ENCODE results near the gene NID1.
"Not testable (repeated sequence)": the region's sequence is repeated elsewhere in the genome, so short reads cannot be mapped to it uniquely, and the experiment has no call there.

The NID1 gene

GRCh38 chr1:236010443-236010842 is 54.4 kb downstream of the NID1 start:
- Histone ChIP-seq H3K36me3 (ENCODE audit: control insufficient read depth, insufficient read depth, low read length) (no peaks in the 10 kb centered on the region), H3K27me3 (ENCODE audit: control insufficient read depth, insufficient read depth, low read length) (no peaks in the 10 kb centered on the region), H3K9me3 (ENCODE audit: control insufficient read depth, insufficient read depth, low read length) (no peaks in the 10 kb centered on the region), H3K27ac (ENCODE audit: low read length) (no peak overlapping the region), H3K4me1 (ENCODE audit: control insufficient read depth, insufficient read depth, low read length) (no peaks in the 10 kb centered on the region), H3K4me3 (ENCODE audit: low read length) (no peak overlapping the region)
- whole genome bisulfite sequencing (ENCODE audit: insufficient coverage, insufficient read length), result no CpG with 5 or more reads among the region's 7 CpGs
- no peak for DNase-seq (ENCODE audit: low read depth, low spot score)

GRCh38 chr1:236009857-236010256 is 55.0 kb downstream of the NID1 start:
- no peaks in the 10 kb centered on the region for H3K36me3 ChIP-seq (ENCODE audit: control insufficient read depth, insufficient read depth, low read length)
- H3K27ac ChIP-seq (ENCODE audit: low read length), result no peak overlapping the region
- no CpG with 5 or more reads among the region's 2 CpGs for WGBS (ENCODE audit: insufficient coverage, insufficient read length)
- H3K4me1 ChIP-seq (ENCODE audit: control insufficient read depth, insufficient read depth, low read length), result no peaks in the 10 kb centered on the region
- DNase-seq (ENCODE audit: low read depth, low spot score), result no peak
- H3K27me3 ChIP-seq (ENCODE audit: control insufficient read depth, insufficient read depth, low read length), result no peaks in the 10 kb centered on the region
- no peaks in the 10 kb centered on the region for H3K9me3 ChIP-seq (ENCODE audit: control insufficient read depth, insufficient read depth, low read length)
- no peak overlapping the region for H3K4me3 ChIP-seq (ENCODE audit: low read length)

- Histone ChIP-seq H3K9me3 (ENCODE audit: control insufficient read depth, insufficient read depth, low read length) (no peaks in the 10 kb centered on the region), H3K27me3 (ENCODE audit: control insufficient read depth, insufficient read depth, low read length) (no peaks in the 10 kb centered on the region), H3K4me1 (ENCODE audit: control insufficient read depth, insufficient read depth, low read length) (no peaks in the 10 kb centered on the region), H3K36me3 (ENCODE audit: control insufficient read depth, insufficient read depth, low read length) (no peaks in the 10 kb centered on the region), H3K4me3 (ENCODE audit: low read length) (no peak overlapping the region), H3K27ac (ENCODE audit: low read length) (no peak overlapping the region)
- DNase-seq (ENCODE audit: low read depth, low spot score), result no peak
- WGBS (ENCODE audit: insufficient coverage, insufficient read length), result no CpG with 5 or more reads among the region's 5 CpGs
These were observed 55.7 kb downstream of the NID1 start for GRCh38 chr1:236009191-236009590.

- Histone ChIP-seq H3K27me3 (ENCODE audit: control insufficient read depth, insufficient read depth, low read length) (no peaks in the 10 kb centered on the region), H3K36me3 (ENCODE audit: control insufficient read depth, insufficient read depth, low read length) (no peaks in the 10 kb centered on the region), H3K27ac (ENCODE audit: low read length) (no peak overlapping the region), H3K4me3 (ENCODE audit: low read length) (no peak overlapping the region), H3K9me3 (ENCODE audit: control insufficient read depth, insufficient read depth, low read length) (no peaks in the 10 kb centered on the region), H3K4me1 (ENCODE audit: control insufficient read depth, insufficient read depth, low read length) (no peaks in the 10 kb centered on the region)
- no peak for DNase-seq (ENCODE audit: low read depth, low spot score)
- WGBS (ENCODE audit: insufficient coverage, insufficient read length), result no CpG with 5 or more reads among the region's 3 CpGs
These were observed 57.1 kb downstream of the NID1 start for GRCh38 chr1:236007781-236008180.

- H3K9me3 ChIP-seq (ENCODE audit: control insufficient read depth, insufficient read depth, low read length); H3K36me3 ChIP-seq (ENCODE audit: control insufficient read depth, insufficient read depth, low read length); DNase-seq (ENCODE audit: low read depth, low spot score); H3K4me3 ChIP-seq (ENCODE audit: low read length); H3K27ac ChIP-seq (ENCODE audit: low read length); H3K27me3 ChIP-seq (ENCODE audit: control insufficient read depth, insufficient read depth, low read length); H3K4me1 ChIP-seq (ENCODE audit: control insufficient read depth, insufficient read depth, low read length): not testable (repeated sequence)
- no CpG with 5 or more reads among the region's 9 CpGs for WGBS (ENCODE audit: insufficient coverage, insufficient read length)
These were observed 61.8 kb downstream of the NID1 start for GRCh38 chr1:236003058-236003457.

DNA sequence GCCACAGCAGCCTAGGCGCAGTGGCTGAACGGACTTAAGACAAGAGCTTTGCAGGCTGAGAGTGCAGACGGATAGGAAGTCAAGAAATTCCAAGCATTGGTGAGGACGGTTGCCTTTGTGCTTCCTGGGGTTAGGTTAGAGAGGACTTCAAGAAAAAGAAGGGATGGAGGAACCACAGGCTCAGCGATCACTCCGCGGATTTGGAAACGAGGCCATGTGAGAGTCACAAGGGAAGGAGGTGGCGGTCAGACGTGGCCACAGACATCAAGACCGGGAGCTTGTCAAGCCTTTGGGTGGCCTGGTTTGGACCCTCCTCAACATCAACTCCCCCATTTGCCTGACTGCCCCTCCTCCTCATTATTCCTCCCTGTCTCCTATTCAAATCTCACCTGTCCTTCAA is 62.3 kb downstream of the NID1 start:
- H3K27ac ChIP-seq (ENCODE audit: low read length), result no peak overlapping the region
- no peaks in the 10 kb centered on the region for H3K36me3 ChIP-seq (ENCODE audit: control insufficient read depth, insufficient read depth, low read length)
- DNase-seq (ENCODE audit: low read depth, low spot score), result no peak
- no peaks in the 10 kb centered on the region for H3K4me1 ChIP-seq (ENCODE audit: control insufficient read depth, insufficient read depth, low read length)
- no peak overlapping the region for H3K4me3 ChIP-seq (ENCODE audit: low read length)
- no peaks in the 10 kb centered on the region for H3K27me3 ChIP-seq (ENCODE audit: control insufficient read depth, insufficient read depth, low read length)
- WGBS (ENCODE audit: insufficient coverage, insufficient read length), result no CpG with 5 or more reads among the region's 11 CpGs
- H3K9me3 ChIP-seq (ENCODE audit: control insufficient read depth, insufficient read depth, low read length), result no peaks in the 10 kb centered on the region

GRCh38 chr1:236002025-236002390 is 62.9 kb downstream of the NID1 start:
- no peak overlapping the region for H3K27ac ChIP-seq (ENCODE audit: low read length)
- H3K4me1 ChIP-seq (ENCODE audit: control insufficient read depth, insufficient read depth, low read length), result no peaks in the 10 kb centered on the region
- no peak for DNase-seq (ENCODE audit: low read depth, low spot score)
- no CpG with 5 or more reads among the region's 7 CpGs for whole genome bisulfite sequencing (ENCODE audit: insufficient coverage, insufficient read length)
- H3K27me3 ChIP-seq (ENCODE audit: control insufficient read depth, insufficient read depth, low read length), result no peaks in the 10 kb centered on the region
- no peaks in the 10 kb centered on the region for H3K9me3 ChIP-seq (ENCODE audit: control insufficient read depth, insufficient read depth, low read length)
- no peak overlapping the region for H3K4me3 ChIP-seq (ENCODE audit: low read length)
- H3K36me3 ChIP-seq (ENCODE audit: control insufficient read depth, insufficient read depth, low read length), result no peaks in the 10 kb centered on the region

GRCh38 chr1:236000781-236001180 is 64.1 kb downstream of the NID1 start:
- Histone ChIP-seq H3K36me3 (ENCODE audit: control insufficient read depth, insufficient read depth, low read length) (no peaks in the 10 kb centered on the region), H3K4me1 (ENCODE audit: control insufficient read depth, insufficient read depth, low read length) (no peaks in the 10 kb centered on the region), H3K27me3 (ENCODE audit: control insufficient read depth, insufficient read depth, low read length) (no peaks in the 10 kb centered on the region), H3K9me3 (ENCODE audit: control insufficient read depth, insufficient read depth, low read length) (no peaks in the 10 kb centered on the region), H3K4me3 (ENCODE audit: low read length) (no peak overlapping the region), H3K27ac (ENCODE audit: low read length) (no peak overlapping the region)
- DNase-seq (ENCODE audit: low read depth, low spot score), result no peak
- WGBS (ENCODE audit: insufficient coverage, insufficient read length), result no CpG with 5 or more reads among the region's 6 CpGs

DNA sequence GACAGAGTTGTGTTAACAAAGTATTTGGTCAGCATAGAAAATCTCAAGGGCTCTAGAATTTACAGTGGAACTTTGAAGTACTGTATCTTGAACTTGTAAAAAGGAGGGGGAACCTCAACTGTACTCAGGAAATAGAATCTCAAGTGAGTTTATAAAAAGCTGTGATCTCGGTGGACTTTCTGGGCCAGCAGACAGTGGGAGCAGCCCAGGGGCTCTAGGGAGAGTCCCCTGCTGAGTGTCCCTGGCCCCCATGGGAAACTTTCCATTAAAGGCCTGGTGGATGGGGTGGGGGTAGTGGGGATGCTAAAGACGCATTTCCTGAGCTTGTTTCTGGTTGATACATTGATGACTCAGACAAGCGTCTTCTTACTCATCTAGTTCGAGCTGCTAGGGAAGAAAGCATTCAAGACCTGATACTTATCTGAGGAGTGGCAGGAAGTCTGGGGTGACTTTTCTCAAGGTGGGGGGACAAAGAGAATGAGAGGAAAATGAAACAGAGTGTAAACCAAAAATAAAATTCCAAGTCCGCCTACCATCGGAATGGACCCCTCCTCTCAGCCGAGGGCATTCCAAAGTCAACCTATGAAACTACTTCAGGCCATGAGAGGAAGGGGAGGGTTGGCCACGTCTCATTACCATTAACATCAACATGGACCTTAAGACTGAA is 65.5 kb downstream of the NID1 start:
- no CpG with 5 or more reads among the region's 8 CpGs for WGBS (ENCODE audit: insufficient coverage, insufficient read length)
- Histone ChIP-seq H3K9me3 (ENCODE audit: control insufficient read depth, insufficient read depth, low read length) (no peaks in the 10 kb centered on the region), H3K27ac (ENCODE audit: low read length) (no peak overlapping the region), H3K4me1 (ENCODE audit: control insufficient read depth, insufficient read depth, low read length) (no peaks in the 10 kb centered on the region), H3K27me3 (ENCODE audit: control insufficient read depth, insufficient read depth, low read length) (no peaks in the 10 kb centered on the region), H3K36me3 (ENCODE audit: control insufficient read depth, insufficient read depth, low read length) (no peaks in the 10 kb centered on the region), H3K4me3 (ENCODE audit: low read length) (no peak overlapping the region)
- DNase-seq (ENCODE audit: low read depth, low spot score), result no peak

GRCh38 chr1:235998812-235999211 is 66.1 kb downstream of the NID1 start:
- no peaks in the 10 kb centered on the region for H3K27me3 ChIP-seq (ENCODE audit: control insufficient read depth, insufficient read depth, low read length)
- no peak overlapping the region for H3K27ac ChIP-seq (ENCODE audit: low read length)
- DNase-seq (ENCODE audit: low read depth, low spot score), result no peak
- no peaks in the 10 kb centered on the region for H3K36me3 ChIP-seq (ENCODE audit: control insufficient read depth, insufficient read depth, low read length)
- no peak overlapping the region for H3K4me3 ChIP-seq (ENCODE audit: low read length)
- no peaks in the 10 kb centered on the region for H3K4me1 ChIP-seq (ENCODE audit: control insufficient read depth, insufficient read depth, low read length)
- WGBS (ENCODE audit: insufficient coverage, insufficient read length), result no CpG with 5 or more reads among the region's 6 CpGs
- no peaks in the 10 kb centered on the region for H3K9me3 ChIP-seq (ENCODE audit: control insufficient read depth, insufficient read depth, low read length)

- H3K36me3 ChIP-seq (ENCODE audit: control insufficient read depth, insufficient read depth, low read length), result no peaks in the 10 kb centered on the region
- H3K9me3 ChIP-seq (ENCODE audit: control insufficient read depth, insufficient read depth, low read length), result no peaks in the 10 kb centered on the region
- H3K4me3 ChIP-seq (ENCODE audit: low read length), result no peak overlapping the region
- H3K27ac ChIP-seq (ENCODE audit: low read length), result no peak overlapping the region
- no peaks in the 10 kb centered on the region for H3K27me3 ChIP-seq (ENCODE audit: control insufficient read depth, insufficient read depth, low read length)
- H3K4me1 ChIP-seq (ENCODE audit: control insufficient read depth, insufficient read depth, low read length), result no peaks in the 10 kb centered on the region
- DNase-seq (ENCODE audit: low read depth, low spot score), result no peak
- WGBS (ENCODE audit: insufficient coverage, insufficient read length), result no CpG with 5 or more reads among the region's 5 CpGs
These were observed 67.0 kb downstream of the NID1 start for GRCh38 chr1:235997931-235998330.

Measured in iPS DF 6.9 (cell line).